ENCODE results near the gene SLC16A3. TPM values are rescaled to one million over a fixed set of nuclear protein-coding genes. Genes with fewer than 3 reads are reported as not detected.

The SLC16A3 gene
- total and polyA plus RNA-seq, 9 of the 15 experiments (the other 6 are each of a cell fraction or from before 2014, with no cell fraction given) = 0.11 to 5.4 (median 1.2) TPM; not detected in 2

- TF ChIP-seq FIP1L1 (IDR thresholded peaks at IDR 0.05; ENCODE audit: low read depth, low read length, poor library complexity, severe bottlenecking) (peak; percentile 72), PHB (CRISPR knock-in tag; IDR thresholded peaks at IDR 0.05) (no peak), RBFOX2 (IDR thresholded peaks at IDR 0.05; ENCODE audit: low read depth, low read length) (peak; percentile 58), NR2C2 (CRISPR knock-in tag; IDR thresholded peaks at IDR 0.05) (no peak), NR2C2 (tag; IDR thresholded peaks at IDR 0.05) (peak; percentile 61; the same call in 1 of the 2 replicates), ZBTB33 (CRISPR knock-in tag; IDR thresholded peaks at IDR 0.05) (peak; percentile 69), POLR2G (IDR thresholded peaks at IDR 0.05; ENCODE audit: low read depth, low read length) (peak; percentile 15; the same call in 1 of the 2 replicates), ETV5 (CRISPR knock-in tag; IDR thresholded peaks at IDR 0.05; ENCODE audit: low read depth) (peak; percentile 4; the same call in 1 of the 2 replicates), ZFX (CRISPR knock-in tag; IDR thresholded peaks at IDR 0.05) (peak; percentile 33), HIVEP1 (CRISPR knock-in tag; IDR thresholded peaks at IDR 0.05) (no peak), NR4A1 (CRISPR knock-in tag; IDR thresholded peaks at IDR 0.05) (no peak; the same call in 1 of the 2 replicates), NR4A1 (tag; IDR thresholded peaks at IDR 0.05) (peak; percentile 34; the same call in 1 of the 2 replicates), ZBTB17 (CRISPR knock-in tag; IDR thresholded peaks at IDR 0.05) (peak; percentile 78), MAZ (CRISPR knock-in tag; conservative IDR thresholded peaks at IDR 0.05 in 1 of 2, IDR thresholded peaks at IDR 0.05 in 1 of 2) (peak in 1 of 2 experiments; percentile 57; a peak in 1 of 4 replicates), ZNF583 (CRISPR knock-in tag; IDR thresholded peaks at IDR 0.05) (0 out of 2 replicates have a peak, but pooled peaks have one; percentile 50)
Observed at GRCh38 chr17:82217120-82217529, 11.7 kb upstream of the SLC16A3 start (continued).
